Measurements from ENCODE around the gene RAPGEFL1.

- TF ChIP-seq, protein P1, sequence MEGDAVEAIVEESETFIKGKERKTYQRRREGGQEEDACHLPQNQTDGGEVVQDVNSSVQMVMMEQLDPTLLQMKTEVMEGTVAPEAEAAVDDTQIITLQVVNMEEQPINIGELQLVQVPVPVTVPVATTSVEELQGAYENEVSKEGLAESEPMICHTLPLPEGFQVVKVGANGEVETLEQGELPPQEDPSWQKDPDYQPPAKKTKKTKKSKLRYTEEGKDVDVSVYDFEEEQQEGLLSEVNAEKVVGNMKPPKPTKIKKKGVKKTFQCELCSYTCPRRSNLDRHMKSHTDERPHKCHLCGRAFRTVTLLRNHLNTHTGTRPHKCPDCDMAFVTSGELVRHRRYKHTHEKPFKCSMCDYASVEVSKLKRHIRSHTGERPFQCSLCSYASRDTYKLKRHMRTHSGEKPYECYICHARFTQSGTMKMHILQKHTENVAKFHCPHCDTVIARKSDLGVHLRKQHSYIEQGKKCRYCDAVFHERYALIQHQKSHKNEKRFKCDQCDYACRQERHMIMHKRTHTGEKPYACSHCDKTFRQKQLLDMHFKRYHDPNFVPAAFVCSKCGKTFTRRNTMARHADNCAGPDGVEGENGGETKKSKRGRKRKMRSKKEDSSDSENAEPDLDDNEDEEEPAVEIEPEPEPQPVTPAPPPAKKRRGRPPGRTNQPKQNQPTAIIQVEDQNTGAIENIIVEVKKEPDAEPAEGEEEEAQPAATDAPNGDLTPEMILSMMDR (IDR thresholded peaks at IDR 0.05): no peak
- TF ChIP-seq NR3C1 (CRISPR knock-in tag; conservative IDR thresholded peaks at IDR 0.05; ENCODE audit: low read depth): no peak
- TF ChIP-seq SP1 (CRISPR knock-in tag; conservative IDR thresholded peaks at IDR 0.05): no peak
- TF ChIP-seq, protein P2, sequence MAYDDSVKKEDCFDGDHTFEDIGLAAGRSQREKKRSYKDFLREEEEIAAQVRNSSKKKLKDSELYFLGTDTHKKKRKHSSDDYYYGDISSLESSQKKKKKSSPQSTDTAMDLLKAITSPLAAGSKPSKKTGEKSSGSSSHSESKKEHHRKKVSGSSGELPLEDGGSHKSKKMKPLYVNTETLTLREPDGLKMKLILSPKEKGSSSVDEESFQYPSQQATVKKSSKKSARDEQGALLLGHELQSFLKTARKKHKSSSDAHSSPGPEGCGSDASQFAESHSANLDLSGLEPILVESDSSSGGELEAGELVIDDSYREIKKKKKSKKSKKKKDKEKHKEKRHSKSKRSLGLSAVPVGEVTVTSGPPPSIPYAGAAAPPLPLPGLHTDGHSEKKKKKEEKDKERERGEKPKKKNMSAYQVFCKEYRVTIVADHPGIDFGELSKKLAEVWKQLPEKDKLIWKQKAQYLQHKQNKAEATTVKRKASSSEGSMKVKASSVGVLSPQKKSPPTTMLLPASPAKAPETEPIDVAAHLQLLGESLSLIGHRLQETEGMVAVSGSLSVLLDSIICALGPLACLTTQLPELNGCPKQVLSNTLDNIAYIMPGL (CRISPR knock-in tag; IDR thresholded peaks at IDR 0.05): no peak
- TF ChIP-seq PREB (CRISPR knock-in tag; IDR thresholded peaks at IDR 0.05; ENCODE audit: borderline replicate concordance): no peak
- no peak for TF ChIP-seq GABPB1 (CRISPR knock-in tag; IDR thresholded peaks at IDR 0.05)
- no peak for TF ChIP-seq ZNF317 (CRISPR knock-in tag; IDR thresholded peaks at IDR 0.05; ENCODE audit: borderline replicate concordance, low read depth)
- TF ChIP-seq, protein P3, sequence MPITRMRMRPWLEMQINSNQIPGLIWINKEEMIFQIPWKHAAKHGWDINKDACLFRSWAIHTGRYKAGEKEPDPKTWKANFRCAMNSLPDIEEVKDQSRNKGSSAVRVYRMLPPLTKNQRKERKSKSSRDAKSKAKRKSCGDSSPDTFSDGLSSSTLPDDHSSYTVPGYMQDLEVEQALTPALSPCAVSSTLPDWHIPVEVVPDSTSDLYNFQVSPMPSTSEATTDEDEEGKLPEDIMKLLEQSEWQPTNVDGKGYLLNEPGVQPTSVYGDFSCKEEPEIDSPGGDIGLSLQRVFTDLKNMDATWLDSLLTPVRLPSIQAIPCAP (CRISPR knock-in tag; IDR thresholded peaks at IDR 0.05): no peak
- no peak for TF ChIP-seq CBFB (CRISPR knock-in tag; IDR thresholded peaks at IDR 0.05; ENCODE audit: low read depth)
- TF ChIP-seq KAT7 (CRISPR knock-in tag; IDR thresholded peaks at IDR 0.05; ENCODE audit: borderline replicate concordance): no peak
- TF ChIP-seq, protein P4, sequence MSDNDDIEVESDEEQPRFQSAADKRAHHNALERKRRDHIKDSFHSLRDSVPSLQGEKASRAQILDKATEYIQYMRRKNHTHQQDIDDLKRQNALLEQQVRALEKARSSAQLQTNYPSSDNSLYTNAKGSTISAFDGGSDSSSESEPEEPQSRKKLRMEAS (CRISPR knock-in tag; IDR thresholded peaks at IDR 0.05): no peak
- TF ChIP-seq FOXK1 (CRISPR knock-in tag; IDR thresholded peaks at IDR 0.05): no peak
- TF ChIP-seq ESRRA (CRISPR knock-in tag; IDR thresholded peaks at IDR 0.05; ENCODE audit: borderline replicate concordance): no peak
- no peak for TF ChIP-seq NR1H2 (CRISPR knock-in tag; IDR thresholded peaks at IDR 0.05)
These were observed 9.5 kb upstream of the RAPGEFL1 start for GRCh38 chr17:40167685-40168261.
